Breast epithelium (tissue), 4 donors: ENCODE data around the gene THSD7B. TPM values are rescaled to one million over a fixed set of nuclear protein-coding genes. Genes with fewer than 3 reads are reported as not detected.

ENCODE experiments used
- DNase-seq, 2 donors: peaks; one replicate each; pipeline ENCODE4 v3.0.0-alpha.2; 2019; ENCODE audit warnings: low spot score in 2 of 2
- H3K27ac ChIP-seq, 2 donors: fragments of 200-600 bp; sonication (generic) in 1 of 2; one replicate each; pipeline ENCODE4 v1.5.1; 2016 to 2019; ENCODE audit warnings: mild to moderate bottlenecking in 1 of 2
- H3K27me3 ChIP-seq, 2 donors: fragments of 200-600 bp; sonication (generic) in 1 of 2; one replicate each; pipeline versions ENCODE4 v1.5.1 to v1.6.0; 2017 to 2019; ENCODE audit warnings: control low read depth in 1 of 2, mild to moderate bottlenecking in 1 of 2
- H3K36me3 ChIP-seq: fragments of 200-600 bp; one replicate; pipeline ENCODE4 v1.5.1; 2019
- H3K4me1 ChIP-seq, 2 donors: fragments of 200-600 bp; sonication (generic); one replicate each; pipeline ENCODE4 v1.5.1; 2016 to 2019; ENCODE audit warnings: control low read depth in 1 of 2
- H3K4me3 ChIP-seq, 3 donors: fragments of 200-600 bp; sonication (generic); 1 replicate in 2 of 3; 2 replicates in 1 of 3; pipeline ENCODE4 v1.5.1; 2016 to 2019; ENCODE audit warnings: mild to moderate bottlenecking in 3 of 3, moderate library complexity in 2 of 3
- H3K9me3 ChIP-seq, 2 donors: fragments of 200-600 bp; sonication (generic) in 1 of 2; one replicate each; pipeline ENCODE4 v1.5.1; 2016 to 2019; ENCODE audit warnings: control low read depth in 1 of 2
- CTCF ChIP-seq, 3 donors: fragments of 450-650 bp; IDR thresholded peaks; one replicate each; pipeline ENCODE4 v1.5.1; 2016 to 2017; ENCODE audit warnings: antibody characterized with exemption in 3 of 3, mild to moderate bottlenecking in 3 of 3, moderate library complexity in 3 of 3
- POLR2A ChIP-seq: fragments of 450-650 bp; IDR thresholded peaks from one replicate; pipeline ENCODE4 v1.6.1; 2016; ENCODE audit warnings: antibody characterized with exemption, mild to moderate bottlenecking, moderate library complexity
- POLR2AphosphoS5 ChIP-seq, 3 donors: sonication (generic); formaldehyde crosslinking; IDR thresholded peaks; one replicate each; pipeline ENCODE4 v1.6.1; 2017; ENCODE audit warnings: antibody characterized with exemption in 3 of 3
- intact Hi-C: fragments of 100-400 bp; cut with DNase I; formaldehyde crosslinking; loops from one replicate; pipeline ENCODE4 v1.15.1; 2023; ENCODE audit warnings: low total_unique reads
- total RNA-seq, 3 donors: library from RNA; depleted of rRNA; stranded (reverse); fragments of >200 nt; gene quantifications; one replicate each; pipeline ENCODE4 v1.1.0, GENCODE V29; 2016

The THSD7B gene
- total RNA-seq, 3 donors from 2014 or later = 0.73 to 3.3 (median 2.1) TPM

DNA sequence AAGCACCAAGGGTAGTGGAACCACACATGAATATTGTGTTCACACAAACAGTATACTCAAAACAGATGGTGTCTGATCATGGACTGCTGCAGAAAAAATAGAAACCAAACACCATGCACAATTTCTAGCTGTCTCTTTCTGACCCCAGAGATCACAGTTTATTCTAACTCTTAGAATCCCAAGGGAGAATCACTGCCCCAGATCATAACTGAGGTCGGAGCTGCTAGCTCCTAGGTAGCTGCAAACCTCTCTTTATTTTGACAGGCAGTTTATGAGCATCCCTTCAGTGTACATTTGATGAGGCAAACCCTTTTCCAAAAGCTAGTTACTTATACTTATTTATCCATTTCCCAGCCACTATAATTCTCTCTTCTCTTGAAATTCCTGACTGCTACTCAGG is 759.8 kb downstream of the THSD7B start:
- H3K4me1 ChIP-seq = no peaks in the 10 kb centered on the region
- H3K9me3 ChIP-seq = no peaks in the 10 kb centered on the region

GRCh38 chr2:137525641-137526190 is 760.4 kb downstream of the THSD7B start:
- Histone ChIP-seq H3K4me1 (no peaks in the 10 kb centered on the region), H3K27ac (no peak overlapping the region), H3K9me3 (no peaks in the 10 kb centered on the region), H3K27me3 (no peaks in the 10 kb centered on the region), H3K4me3 (no peak overlapping the region), H3K36me3 (no peaks in the 10 kb centered on the region)
- no peak for TF ChIP-seq CTCF (IDR thresholded peaks at IDR 0.05)
- no peak for DNase-seq
- intact Hi-C loops = no loop called here

More for the DNA sequence above, 759.8 kb downstream of the THSD7B start:
- H3K36me3 ChIP-seq = no peaks in the 10 kb centered on the region
- no peak overlapping the region for H3K4me3 ChIP-seq
- intact Hi-C loops = no loop called here
- no peak overlapping the region for H3K27ac ChIP-seq
- no peak for TF ChIP-seq POLR2AphosphoS5 (IDR thresholded peaks at IDR 0.05)
- TF ChIP-seq CTCF (IDR thresholded peaks at IDR 0.05) = no peak
- TF ChIP-seq POLR2A = no peak
- no peaks in the 10 kb centered on the region for H3K27me3 ChIP-seq
- no peak for DNase-seq

DNA sequence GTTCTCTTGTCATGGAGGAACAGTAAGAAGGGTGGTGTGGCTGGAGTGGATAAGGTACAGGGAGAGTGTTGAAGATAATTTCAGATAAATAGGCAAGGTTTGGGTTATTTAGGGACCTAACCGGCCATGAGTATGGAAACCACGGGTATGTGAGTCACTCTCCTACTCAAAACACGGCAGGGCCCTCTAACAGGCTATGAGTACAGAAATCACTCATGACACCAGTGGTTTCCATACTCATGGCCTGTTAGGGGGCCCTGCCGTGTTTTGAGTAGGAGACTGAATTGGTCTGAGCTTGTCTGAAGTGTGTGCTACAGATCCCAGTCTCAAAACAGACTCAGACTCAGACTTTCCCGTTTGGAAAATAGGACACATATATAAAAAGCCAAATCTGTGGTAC is 770.6 kb downstream of the THSD7B start:
- Histone ChIP-seq H3K9me3 (no peaks in the 10 kb centered on the region), H3K36me3 (no peaks in the 10 kb centered on the region), H3K27ac (no peak overlapping the region), H3K27me3 (no peaks in the 10 kb centered on the region), H3K4me1 (no peaks in the 10 kb centered on the region), H3K4me3 (no peak overlapping the region)
- intact Hi-C loops = no loop called here
- TF ChIP-seq POLR2A = no peak
- TF ChIP-seq POLR2AphosphoS5 (IDR thresholded peaks at IDR 0.05) = no peak
- DNase-seq = no peak

- no peak overlapping the region for H3K4me3 ChIP-seq
- no peaks in the 10 kb centered on the region for H3K27me3 ChIP-seq
- no peaks in the 10 kb centered on the region for H3K4me1 ChIP-seq
- DNase-seq = no peak
- H3K27ac ChIP-seq = no peak overlapping the region
- intact Hi-C loops = no loop called here
- TF ChIP-seq POLR2A = no peak
- TF ChIP-seq POLR2AphosphoS5 (IDR thresholded peaks at IDR 0.05) = no peak
- no peak for TF ChIP-seq CTCF (IDR thresholded peaks at IDR 0.05)
- no peaks in the 10 kb centered on the region for H3K36me3 ChIP-seq
- H3K9me3 ChIP-seq = no peaks in the 10 kb centered on the region
Observed at GRCh38 chr2:137539336-137539735, 774.0 kb downstream of the THSD7B start.

DNA sequence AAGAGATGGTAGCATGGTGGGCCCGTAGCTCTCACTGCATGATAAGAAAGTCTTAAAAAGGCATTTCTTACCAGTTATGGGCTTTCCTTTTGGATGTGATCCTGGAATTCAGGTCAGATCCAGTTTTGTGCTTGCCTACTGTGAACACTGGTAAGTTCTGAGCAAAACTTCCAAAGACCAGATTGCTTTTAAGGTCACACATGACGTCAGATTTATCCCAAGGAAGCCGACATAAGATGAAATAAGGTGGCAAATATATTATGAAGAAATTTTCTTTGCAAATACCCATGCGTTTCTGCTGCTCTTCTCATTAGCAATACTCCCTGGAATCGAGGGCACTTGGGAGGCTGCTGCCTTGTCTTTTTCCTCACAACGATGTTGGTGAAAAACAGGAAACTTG is 782.5 kb downstream of the THSD7B start:
- Histone ChIP-seq H3K27me3 (no peaks in the 10 kb centered on the region), H3K4me3 (no peak overlapping the region), H3K9me3 (no peaks in the 10 kb centered on the region), H3K4me1 (no peaks in the 10 kb centered on the region), H3K36me3 (no peaks in the 10 kb centered on the region), H3K27ac (no peak overlapping the region)
- intact Hi-C loops = no loop called here
- no peak for TF ChIP-seq CTCF (IDR thresholded peaks at IDR 0.05)
- TF ChIP-seq POLR2AphosphoS5 (IDR thresholded peaks at IDR 0.05) = no peak
- no peak for TF ChIP-seq POLR2A
- no peak for DNase-seq

GRCh38 chr2:137566387-137566786 is 801.0 kb downstream of the THSD7B start:
- TF ChIP-seq CTCF (IDR thresholded peaks at IDR 0.05) = no peak
- no peak for TF ChIP-seq POLR2AphosphoS5 (IDR thresholded peaks at IDR 0.05)
- TF ChIP-seq POLR2A = no peak

More at GRCh38 chr2:137566387-137566786, 801.0 kb downstream of the THSD7B start:
- Histone ChIP-seq H3K27ac (no peak overlapping the region), H3K27me3 (no peaks in the 10 kb centered on the region), H3K4me1 (no peaks in the 10 kb centered on the region), H3K4me3 (no peak overlapping the region), H3K36me3 (no peaks in the 10 kb centered on the region), H3K9me3 (no peaks in the 10 kb centered on the region)
- intact Hi-C loops = no loop called here
- no peak for DNase-seq
